Stomach (tissue), 4 donors: ENCODE data around the gene LIN37.

Experiments
- POLR2AphosphoS5 ChIP-seq, 3 donors: sonication (generic); formaldehyde crosslinking; IDR thresholded peaks; one replicate each; pipeline ENCODE4 v1.6.1; 2016; ENCODE audit warnings: antibody characterized with exemption in 3 of 3
- TF ChIP-seq, protein P1 (sequence below), 7 experiments: fragments of 450-650 bp in 4 of 7; fragments of 200-600 bp in 3 of 7; sonication (generic) in 3 of 7; IDR thresholded peaks; one replicate each; pipeline ENCODE4 v1.5.1; 2016 to 2019; ENCODE audit warnings: antibody characterized with exemption in 7 of 7, control low read depth in 2 of 7, mild to moderate bottlenecking in 1 of 7

DNA sequence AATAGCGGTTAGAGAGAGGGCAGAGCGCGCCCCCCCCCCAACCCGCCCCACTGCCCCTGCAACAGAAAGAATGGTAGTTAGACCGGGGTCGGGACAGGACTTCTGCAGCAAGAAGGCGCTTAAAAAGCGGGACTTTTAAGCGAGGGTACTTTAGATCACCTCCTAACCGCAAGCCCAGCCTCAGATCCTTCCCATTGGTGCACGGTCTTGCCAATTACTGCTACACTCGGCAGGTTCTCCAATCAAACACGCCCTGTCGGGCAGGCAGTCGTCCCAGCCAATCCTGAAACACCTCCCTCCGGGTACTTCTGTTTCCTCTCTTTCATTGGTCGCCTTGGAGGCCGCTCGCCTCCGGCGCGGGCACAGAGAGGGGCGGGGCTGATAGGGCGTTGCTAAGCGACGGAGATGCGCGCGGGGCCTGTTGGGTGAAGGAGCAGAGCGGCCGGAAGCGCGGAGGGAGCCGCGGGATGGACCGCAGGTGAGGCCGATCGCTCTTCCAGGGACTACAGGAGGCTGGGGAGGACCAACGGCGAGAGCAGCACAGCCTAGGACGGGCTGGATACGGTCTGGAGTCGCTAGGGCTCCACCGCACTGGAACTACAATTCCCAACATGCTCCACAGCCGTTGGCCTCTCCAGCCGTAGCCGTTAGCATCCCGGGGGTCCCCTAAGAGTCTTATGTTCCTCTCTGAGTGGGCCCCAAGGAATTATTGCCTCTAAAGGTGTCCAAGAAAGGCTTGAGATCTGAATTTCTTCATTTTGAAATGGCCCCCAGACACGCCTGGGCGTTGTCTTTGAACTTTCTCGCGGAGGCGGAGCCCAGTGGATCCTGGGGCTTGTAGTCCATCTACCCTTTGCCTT is 9.6 kb downstream of the LIN37 start, which contains the start of gene PROSER3:
- peak; percentile 77 to 88 (median 87) for TF ChIP-seq POLR2AphosphoS5 (IDR thresholded peaks at IDR 0.05)
- TF ChIP-seq, protein P1, sequence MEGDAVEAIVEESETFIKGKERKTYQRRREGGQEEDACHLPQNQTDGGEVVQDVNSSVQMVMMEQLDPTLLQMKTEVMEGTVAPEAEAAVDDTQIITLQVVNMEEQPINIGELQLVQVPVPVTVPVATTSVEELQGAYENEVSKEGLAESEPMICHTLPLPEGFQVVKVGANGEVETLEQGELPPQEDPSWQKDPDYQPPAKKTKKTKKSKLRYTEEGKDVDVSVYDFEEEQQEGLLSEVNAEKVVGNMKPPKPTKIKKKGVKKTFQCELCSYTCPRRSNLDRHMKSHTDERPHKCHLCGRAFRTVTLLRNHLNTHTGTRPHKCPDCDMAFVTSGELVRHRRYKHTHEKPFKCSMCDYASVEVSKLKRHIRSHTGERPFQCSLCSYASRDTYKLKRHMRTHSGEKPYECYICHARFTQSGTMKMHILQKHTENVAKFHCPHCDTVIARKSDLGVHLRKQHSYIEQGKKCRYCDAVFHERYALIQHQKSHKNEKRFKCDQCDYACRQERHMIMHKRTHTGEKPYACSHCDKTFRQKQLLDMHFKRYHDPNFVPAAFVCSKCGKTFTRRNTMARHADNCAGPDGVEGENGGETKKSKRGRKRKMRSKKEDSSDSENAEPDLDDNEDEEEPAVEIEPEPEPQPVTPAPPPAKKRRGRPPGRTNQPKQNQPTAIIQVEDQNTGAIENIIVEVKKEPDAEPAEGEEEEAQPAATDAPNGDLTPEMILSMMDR (IDR thresholded peaks at IDR 0.05) = peak in 1 of 7 experiments; percentile 7
